ENCODE measurements around the gene PAK4. TPM values are rescaled to one million over a fixed set of nuclear protein-coding genes. Genes with fewer than 3 reads are reported as not detected.

PAK4 gene
- polyA plus RNA-seq, 1 experiment = 10.4 TPM

DNA sequence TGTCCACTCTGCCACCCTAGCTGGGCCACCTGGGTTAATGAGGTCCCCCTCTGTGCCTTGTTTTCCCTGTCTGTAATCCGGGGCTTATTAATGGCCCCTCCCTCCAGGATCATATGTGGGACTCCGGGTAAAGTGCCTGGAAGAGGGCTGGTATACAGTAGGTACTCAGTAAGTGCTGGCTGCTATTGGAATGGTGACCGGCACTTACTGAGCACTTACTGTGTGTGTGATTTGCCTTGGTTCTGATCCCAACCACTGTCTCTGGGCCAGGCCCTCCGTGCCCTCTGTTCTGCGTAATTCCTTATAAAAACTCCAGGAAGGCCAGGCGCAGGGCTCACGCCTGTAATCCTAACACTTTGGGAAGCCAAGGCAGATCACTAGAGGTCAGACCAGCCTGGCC, 40.3 kb downstream of the PAK4 start:
- Histone ChIP-seq H3K9me3 (ENCODE audit: control insufficient read depth, insufficient read depth, low read length) (no peaks in the 10 kb centered on the region; the same call in 1 of the 2 replicates), H3K27me3 (ENCODE audit: control insufficient read depth, insufficient read depth, low read length) (no peaks in the 10 kb centered on the region), H3K27ac (ENCODE audit: low read depth, low read length) (no peak overlapping the region), H3K4me3 (ENCODE audit: low read depth, low read length) (no peak overlapping the region)
- CTCF ChIA-PET = no interaction called here
- no peak for DNase-seq (ENCODE audit: low read depth, low spot score)
- POLR2A ChIA-PET = no interaction called here
- no peak for TF ChIP-seq CTCF (IDR thresholded peaks at IDR 0.05; ENCODE audit: low read depth, low read length)

- TF ChIP-seq CTCF (IDR thresholded peaks at IDR 0.05; ENCODE audit: low read depth, low read length) = no peak
- H3K9me3 ChIP-seq (ENCODE audit: control insufficient read depth, insufficient read depth, low read length) = no peaks in the 10 kb centered on the region; the same call in 1 of the 2 replicates
- CTCF ChIA-PET = interaction anchor here (1.6 kb wide), 1 partner anchor 45 kb away, joined by 4 read pairs; no protein-coding TSS in a partner anchor
- no peak overlapping the region for H3K4me3 ChIP-seq (ENCODE audit: low read depth, low read length)
- no peak for DNase-seq (ENCODE audit: low read depth, low spot score)
- no peak overlapping the region for H3K27ac ChIP-seq (ENCODE audit: low read depth, low read length)
- H3K27me3 ChIP-seq (ENCODE audit: control insufficient read depth, insufficient read depth, low read length) = no peaks in the 10 kb centered on the region
- POLR2A ChIA-PET = interaction anchor here (0.9 kb wide), 1 partner anchor 20 kb away, joined by 3 read pairs; no protein-coding TSS in a partner anchor
Observed at GRCh38 chr19:39166571-39167391, 41.2 kb downstream of the PAK4 start.

DNA sequence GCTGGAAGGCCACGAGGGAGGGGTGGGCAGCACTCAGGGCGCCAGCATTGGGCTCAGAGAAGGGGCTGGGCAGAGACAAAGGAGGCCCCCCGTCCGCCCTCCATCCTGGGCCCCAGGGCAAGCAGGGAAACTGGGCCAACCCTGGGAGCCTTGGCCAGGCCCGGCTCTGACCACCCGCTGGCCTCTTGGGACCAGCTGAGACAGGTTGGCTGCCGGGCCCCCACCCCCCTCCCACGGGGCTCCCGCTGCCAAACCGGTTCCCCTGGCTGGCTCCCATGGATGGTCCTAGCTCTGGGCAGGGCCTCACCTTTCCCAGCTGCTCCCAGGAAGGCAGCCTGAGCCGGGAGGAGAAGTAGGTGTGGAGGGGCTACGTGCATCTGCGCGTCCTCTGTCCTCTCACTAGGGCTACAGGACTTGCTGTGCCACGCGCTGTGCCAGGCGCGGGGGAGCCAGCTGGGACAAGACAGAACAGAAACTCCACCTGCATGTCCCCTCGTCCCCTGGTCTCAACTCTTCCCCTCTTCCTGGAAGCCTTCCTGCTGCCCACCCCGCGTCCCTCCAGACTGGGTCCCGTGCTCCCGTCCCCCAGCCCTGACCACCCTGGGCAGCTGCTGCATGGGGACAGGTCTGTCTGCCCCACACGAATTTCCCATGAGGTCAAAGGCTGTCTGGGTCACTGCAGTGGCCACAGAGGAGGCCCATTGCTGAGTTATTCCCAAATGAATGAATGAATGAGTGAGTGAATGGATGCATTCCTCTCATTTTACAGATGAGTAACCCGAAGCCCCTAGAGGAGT, 42.1 kb downstream of the PAK4 start:
- ChIA-PET POLR2A (no interaction called here), CTCF (interaction anchor here (1.6 kb wide), 1 partner anchor 45 kb away, joined by 4 read pairs; no protein-coding TSS in a partner anchor)
- Histone ChIP-seq H3K27ac (ENCODE audit: low read depth, low read length) (no peak overlapping the region), H3K27me3 (ENCODE audit: control insufficient read depth, insufficient read depth, low read length) (no peaks in the 10 kb centered on the region), H3K4me3 (ENCODE audit: low read depth, low read length) (no peak overlapping the region), H3K9me3 (ENCODE audit: control insufficient read depth, insufficient read depth, low read length) (no peaks in the 10 kb centered on the region; the same call in 1 of the 2 replicates)
- no peak for TF ChIP-seq CTCF (IDR thresholded peaks at IDR 0.05; ENCODE audit: low read depth, low read length)
- DNase-seq (ENCODE audit: low read depth, low spot score) = no peak

- DNase-seq (ENCODE audit: low read depth, low spot score) = no peak
- CTCF ChIA-PET = interaction anchor here (1.6 kb wide), 1 partner anchor 46 kb away, joined by 4 read pairs; no protein-coding TSS in a partner anchor
- no peak for TF ChIP-seq CTCF (IDR thresholded peaks at IDR 0.05; ENCODE audit: low read depth, low read length)
Observed at GRCh38 chr19:39168258-39169142, 42.9 kb downstream of the PAK4 start.

More at GRCh38 chr19:39168258-39169142, 42.9 kb downstream of the PAK4 start:
- Histone ChIP-seq H3K9me3 (ENCODE audit: control insufficient read depth, insufficient read depth, low read length) (no peaks in the 10 kb centered on the region; the same call in 1 of the 2 replicates), H3K4me3 (ENCODE audit: low read depth, low read length) (no peak overlapping the region), H3K27me3 (ENCODE audit: control insufficient read depth, insufficient read depth, low read length) (no peaks in the 10 kb centered on the region), H3K27ac (ENCODE audit: low read depth, low read length) (no peak overlapping the region)
- POLR2A ChIA-PET = no interaction called here

All from AG04450 (cell line).